ENCODE data around the gene PDE6A. TPM values are rescaled to one million over a fixed set of nuclear protein-coding genes. Genes with fewer than 3 reads are reported as not detected.

The PDE6A gene
- total RNA-seq, 2 experiments from 2014 or later: not detected

GRCh38 chr5:149811453-149811852, 133.1 kb downstream of the PDE6A start:
- Histone ChIP-seq H4K20me1 (ENCODE audit: insufficient read depth, low read length) (0 out of 2 replicates have a peak, but pooled peaks cover 10% of the 10 kb centered on the region), H3K4me2 (ENCODE audit: low read length) (no peak overlapping the region), H3K79me2 (ENCODE audit: insufficient read depth, low read depth, low read length) (no peaks in the 10 kb centered on the region), H2AFZ (ENCODE audit: low read length) (no peak overlapping the region), H3K9me2 (ENCODE audit: insufficient read depth, low read length) (no peaks in the 10 kb centered on the region), H3K4me1 (ENCODE audit: insufficient read depth, low read length, poor library complexity, severe bottlenecking) (no peaks in the 10 kb centered on the region), H3K4me3 (ENCODE audit: low read depth, low read length, poor library complexity, severe bottlenecking) (no peak overlapping the region), H3K36me3 (ENCODE audit: insufficient read depth, low read length) (no peaks in the 10 kb centered on the region), H3K9me3 (ENCODE audit: low read length) (no peaks in the 10 kb centered on the region), H3K27ac (ENCODE audit: low read depth, low read length, poor library complexity, severe bottlenecking) (no peak overlapping the region)
- BruUV-seq (replicated peaks): no TSS peak
- POLR2A ChIA-PET: interaction anchor here (0.6 kb wide), 1 partner anchor 18 kb away, joined by 4 read pairs; no protein-coding TSS in a partner anchor
- no peak for TF ChIP-seq CTCF (conservative IDR thresholded peaks at IDR 0.05; ENCODE audit: low read length)
- no peak for TF ChIP-seq EZH2phosphoT487 (IDR thresholded peaks at IDR 0.05; ENCODE audit: borderline replicate concordance, low read depth, low read length)
- CTCF ChIA-PET (ENCODE audit: unreplicated experiment): no interaction called here
- intact Hi-C loops (cut with micrococcal nuclease; ENCODE audit: unreplicated experiment): no loop called here
- no peak for DNase-seq (ENCODE audit: low spot score)

GRCh38 chr5:149810856-149811255, 133.7 kb downstream of the PDE6A start:
- H2AFZ ChIP-seq (ENCODE audit: low read length): no peak overlapping the region
- TF ChIP-seq EZH2phosphoT487 (IDR thresholded peaks at IDR 0.05; ENCODE audit: borderline replicate concordance, low read depth, low read length) (no peak), CTCF (conservative IDR thresholded peaks at IDR 0.05; ENCODE audit: low read length) (no peak)
- peaks cover 10% of the 10 kb centered on the region; the same call in 1 of the 2 replicates for H4K20me1 ChIP-seq (ENCODE audit: insufficient read depth, low read length)

GRCh38 chr5:149809931-149810691, 134.5 kb downstream of the PDE6A start:
- POLR2A ChIA-PET: no interaction called here
- no TSS peak for BruUV-seq (replicated peaks)
- Histone ChIP-seq H3K4me3 (ENCODE audit: low read depth, low read length, poor library complexity, severe bottlenecking) (no peak overlapping the region), H2AFZ (ENCODE audit: low read length) (no peak overlapping the region), H3K27ac (ENCODE audit: low read depth, low read length, poor library complexity, severe bottlenecking) (no peak overlapping the region), H3K9me2 (ENCODE audit: insufficient read depth, low read length) (no peaks in the 10 kb centered on the region), H3K4me1 (ENCODE audit: insufficient read depth, low read length, poor library complexity, severe bottlenecking) (no peaks in the 10 kb centered on the region), H3K4me2 (ENCODE audit: low read length) (no peak overlapping the region), H4K20me1 (ENCODE audit: insufficient read depth, low read length) (peaks cover 10% of the 10 kb centered on the region; the same call in 1 of the 2 replicates), H3K79me2 (ENCODE audit: insufficient read depth, low read depth, low read length) (no peaks in the 10 kb centered on the region), H3K9me3 (ENCODE audit: low read length) (no peaks in the 10 kb centered on the region), H3K36me3 (ENCODE audit: insufficient read depth, low read length) (no peaks in the 10 kb centered on the region)
- TF ChIP-seq CTCF (conservative IDR thresholded peaks at IDR 0.05; ENCODE audit: low read length) (no peak), EZH2phosphoT487 (IDR thresholded peaks at IDR 0.05; ENCODE audit: borderline replicate concordance, low read depth, low read length) (no peak)
- DNase-seq (ENCODE audit: low spot score): no peak
- intact Hi-C loops (cut with micrococcal nuclease; ENCODE audit: unreplicated experiment): no loop called here
- CTCF ChIA-PET (ENCODE audit: unreplicated experiment): no interaction called here

More at GRCh38 chr5:149810856-149811255, 133.7 kb downstream of the PDE6A start:
- H3K9me2 ChIP-seq (ENCODE audit: insufficient read depth, low read length): no peaks in the 10 kb centered on the region
- POLR2A ChIA-PET: no interaction called here
- DNase-seq (ENCODE audit: low spot score): no peak
- H3K36me3 ChIP-seq (ENCODE audit: insufficient read depth, low read length): no peaks in the 10 kb centered on the region
- no TSS peak for BruUV-seq (replicated peaks)
- H3K27ac ChIP-seq (ENCODE audit: low read depth, low read length, poor library complexity, severe bottlenecking): no peak overlapping the region
- intact Hi-C loops (cut with micrococcal nuclease; ENCODE audit: unreplicated experiment): no loop called here
- no peaks in the 10 kb centered on the region for H3K4me1 ChIP-seq (ENCODE audit: insufficient read depth, low read length, poor library complexity, severe bottlenecking)
- CTCF ChIA-PET (ENCODE audit: unreplicated experiment): no interaction called here
- no peak overlapping the region for H3K4me2 ChIP-seq (ENCODE audit: low read length)
- H3K79me2 ChIP-seq (ENCODE audit: insufficient read depth, low read depth, low read length): no peaks in the 10 kb centered on the region
- no peak overlapping the region for H3K4me3 ChIP-seq (ENCODE audit: low read depth, low read length, poor library complexity, severe bottlenecking)
- no peaks in the 10 kb centered on the region for H3K9me3 ChIP-seq (ENCODE audit: low read length)

Measured in OCI-LY7 (cell line).